Osteoblast (primary cell): ENCODE measurements around the gene DYNC1I1. TPM values are rescaled to one million over a fixed set of nuclear protein-coding genes. Genes with fewer than 3 reads are reported as not detected.
A peak's percentile ranks its signal among the peaks of the same experiment; 100 is the strongest.

Experiments
- DNase-seq: peaks from one replicate; pipeline ENCODE4 v3.0.0; 2011; ENCODE audit warnings: low spot score, mixed read lengths; ENCODE audit not compliant: insufficient read length; ENCODE audit errors: missing footprints
- H2AFZ ChIP-seq: 2 replicates; pipeline ENCODE4 v1.6.0; 2011; ENCODE audit warnings: mild to moderate bottlenecking, low read length
- H3K27ac ChIP-seq: 2 replicates; pipeline ENCODE4 v1.5.1; 2011; ENCODE audit warnings: mild to moderate bottlenecking, low read depth, low read length, moderate library complexity
- H3K27me3 ChIP-seq: 2 replicates; pipeline ENCODE4 v1.6.0; 2012; ENCODE audit warnings: mild to moderate bottlenecking, control low read depth, inconsistent platforms, low read length, moderate library complexity; ENCODE audit not compliant: insufficient read depth
- H3K36me3 ChIP-seq: 2 replicates; pipeline ENCODE4 v1.5.1; 2011; ENCODE audit warnings: mild to moderate bottlenecking, low read length, control low read depth, moderate library complexity; ENCODE audit not compliant: insufficient read depth
- H3K4me1 ChIP-seq: 2 replicates; pipeline ENCODE4 v1.5.1; 2011; ENCODE audit warnings: mild to moderate bottlenecking, low read length, control low read depth, moderate library complexity; ENCODE audit not compliant: insufficient read depth
- H3K4me2 ChIP-seq: 2 replicates; pipeline ENCODE4 v1.6.0; 2011; ENCODE audit warnings: mild to moderate bottlenecking, low read length; ENCODE audit not compliant: insufficient read depth
- H3K4me3 ChIP-seq: fragments of 200-600 bp; sonication (generic); 3 replicates; pipeline ENCODE4 v1.5.1; 2012; ENCODE audit warnings: mild to moderate bottlenecking, low read length, inconsistent platforms; ENCODE audit not compliant: insufficient read depth
- H3K79me2 ChIP-seq: 2 replicates; pipeline ENCODE4 v1.6.0; 2012; ENCODE audit warnings: mild to moderate bottlenecking, low read length, control low read depth, inconsistent platforms; ENCODE audit not compliant: insufficient read depth
- H3K9me3 ChIP-seq: 2 replicates; pipeline ENCODE4 v1.5.1; 2011; ENCODE audit warnings: low read depth, low read length, control low read depth
- H4K20me1 ChIP-seq: 2 replicates; pipeline ENCODE4 v1.6.0; 2012; ENCODE audit warnings: mild to moderate bottlenecking, low read length, control low read depth; ENCODE audit not compliant: insufficient read depth
- CTCF ChIP-seq: IDR thresholded peaks from 2 replicates; pipeline ENCODE4 v1.5.1; 2011; ENCODE audit warnings: mild to moderate bottlenecking, low read depth, low read length, moderate library complexity; ENCODE audit errors: extremely low read depth
- total RNA-seq: library from RNA; depleted of rRNA; stranded (reverse); fragments of >200 nt; gene quantifications from 2 replicates; pipeline ENCODE4 v1.2.3, GENCODE V29; 2012

The DYNC1I1 gene
- total RNA-seq, 1 donor: 2.2 TPM

- Histone ChIP-seq H3K4me1 (no peaks in the 10 kb centered on the region), H4K20me1 (no peaks in the 10 kb centered on the region), H3K79me2 (no peaks in the 10 kb centered on the region), H3K27me3 (no peaks in the 10 kb centered on the region), H2AFZ (no peak overlapping the region), H3K27ac (no peak overlapping the region), H3K36me3 (no peaks in the 10 kb centered on the region), H3K4me3 (no peak overlapping the region), H3K9me3 (no peaks in the 10 kb centered on the region), H3K4me2 (no peak overlapping the region)
- no peak for DNase-seq
- no peak for TF ChIP-seq CTCF
Observed at GRCh38 chr7:95766657-95767056, 5.7 kb upstream of the DYNC1I1 start.

DNA sequence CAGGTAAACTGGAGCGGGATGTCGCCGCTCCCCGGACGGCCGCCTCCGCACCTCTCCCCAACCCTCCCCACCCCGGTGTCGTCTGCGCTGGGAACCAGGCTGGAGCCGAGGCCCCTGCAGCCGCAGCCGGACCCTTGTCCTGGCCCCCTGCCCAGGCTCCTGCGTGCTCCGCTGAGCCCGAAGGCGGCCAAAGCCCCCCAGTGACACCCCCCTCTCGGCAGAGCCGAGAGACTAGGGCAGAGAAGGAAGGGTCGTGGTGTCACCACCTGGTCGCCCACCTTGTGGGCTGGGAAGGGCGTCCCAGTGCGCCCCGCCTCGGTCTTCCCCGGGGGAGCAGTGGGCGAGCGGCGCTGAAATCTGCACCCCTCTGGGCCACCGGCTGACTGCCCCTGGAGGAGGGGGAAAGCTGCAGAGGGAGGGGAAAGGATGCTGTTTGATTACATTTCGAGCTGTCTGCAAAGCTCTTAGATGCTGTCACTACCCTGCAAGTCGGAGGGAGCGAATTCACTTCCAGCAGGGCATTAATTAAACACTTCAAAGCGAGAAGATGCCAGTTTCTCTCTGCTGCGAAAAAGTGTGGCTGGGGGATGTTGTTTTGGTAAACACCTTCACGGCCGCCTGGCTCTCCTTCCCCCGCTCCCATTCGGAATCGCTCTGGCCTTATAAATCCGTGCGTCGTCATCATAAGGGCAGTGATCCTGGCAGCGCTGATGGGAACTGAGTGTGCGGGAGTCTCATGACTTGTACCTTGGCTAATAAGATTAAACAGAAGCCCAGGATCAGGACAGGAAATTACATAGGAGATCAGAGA is 622 bp downstream of the DYNC1I1 start:
- DNase-seq: peak; percentile 83
- H4K20me1 ChIP-seq: no peaks in the 10 kb centered on the region
- H3K36me3 ChIP-seq: no peaks in the 10 kb centered on the region
- peak overlapping the region; percentile 79 for H3K4me3 ChIP-seq
- H3K27me3 ChIP-seq: no peaks in the 10 kb centered on the region
- H2AFZ ChIP-seq: peak overlapping the region; percentile 87
- H3K27ac ChIP-seq: no peak overlapping the region
- peak overlapping the region; percentile 94 for H3K4me2 ChIP-seq
- no peaks in the 10 kb centered on the region for H3K79me2 ChIP-seq
- TF ChIP-seq CTCF: no peak
- H3K9me3 ChIP-seq: no peaks in the 10 kb centered on the region
- no peaks in the 10 kb centered on the region for H3K4me1 ChIP-seq

DNA sequence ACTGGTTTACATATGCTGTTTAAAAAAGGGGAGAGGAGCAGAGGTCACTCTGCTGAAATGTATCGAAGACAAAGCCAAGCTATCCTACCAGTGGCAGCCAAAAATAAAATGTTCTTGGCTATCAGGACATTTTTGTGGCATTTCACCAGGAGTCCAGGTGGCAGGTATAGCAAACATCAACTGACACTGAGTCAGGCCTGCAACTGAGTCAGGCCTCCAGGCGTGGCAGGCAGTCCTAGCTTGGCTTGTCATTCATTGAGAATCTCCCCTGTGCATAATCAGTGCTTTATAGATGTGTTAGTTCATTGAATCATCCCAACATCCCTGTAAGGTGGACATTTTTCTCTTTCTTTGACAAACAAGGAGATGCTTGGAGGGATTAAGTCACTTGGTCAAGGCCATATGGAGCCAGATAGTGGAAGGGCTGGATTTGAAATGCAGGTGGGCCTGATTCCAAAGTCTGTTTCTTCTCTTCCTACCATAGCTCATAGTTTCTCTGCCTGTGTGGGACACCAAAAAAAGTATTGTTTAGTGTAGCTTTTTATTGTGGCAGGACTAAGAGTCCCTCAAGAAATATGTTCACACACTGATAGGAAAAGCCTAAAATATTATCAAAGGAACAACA is 4.3 kb downstream of the DYNC1I1 start:
- H3K36me3 ChIP-seq: no peaks in the 10 kb centered on the region
- H3K4me1 ChIP-seq: no peaks in the 10 kb centered on the region
- DNase-seq: no peak
- no peak overlapping the region for H2AFZ ChIP-seq
- no peak overlapping the region for H3K4me2 ChIP-seq
- no peak overlapping the region for H3K4me3 ChIP-seq
- no peak overlapping the region for H3K27ac ChIP-seq
- H4K20me1 ChIP-seq: no peaks in the 10 kb centered on the region
- TF ChIP-seq CTCF: no peak
- H3K79me2 ChIP-seq: no peaks in the 10 kb centered on the region
- no peaks in the 10 kb centered on the region for H3K27me3 ChIP-seq
- H3K9me3 ChIP-seq: no peaks in the 10 kb centered on the region

DNA sequence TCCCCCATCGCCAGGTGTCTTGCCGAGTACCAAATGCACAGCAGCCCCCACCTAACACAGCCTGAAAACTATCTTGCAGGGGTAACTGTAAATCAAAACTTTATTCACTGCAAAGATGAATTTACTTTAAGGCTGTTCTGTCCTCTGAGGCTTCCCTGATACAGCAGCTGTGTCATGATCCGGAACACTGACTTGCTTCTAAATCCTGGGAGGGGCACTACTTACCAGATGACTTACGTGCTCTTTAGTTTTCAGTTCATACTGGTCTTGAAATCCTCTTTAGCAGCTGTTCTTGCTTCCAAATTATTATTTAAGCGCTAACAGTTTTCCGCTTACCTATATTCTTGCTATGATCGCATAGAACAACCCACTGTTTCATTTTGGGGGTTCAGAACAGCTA is 4.9 kb downstream of the DYNC1I1 start:
- no peak overlapping the region for H2AFZ ChIP-seq
- no peak for DNase-seq
- no peak for TF ChIP-seq CTCF
- H4K20me1 ChIP-seq: no peaks in the 10 kb centered on the region
- no peaks in the 10 kb centered on the region for H3K36me3 ChIP-seq
- no peak overlapping the region for H3K4me3 ChIP-seq
- H3K4me2 ChIP-seq: no peak overlapping the region
- H3K27me3 ChIP-seq: no peaks in the 10 kb centered on the region
- no peaks in the 10 kb centered on the region for H3K79me2 ChIP-seq
- H3K27ac ChIP-seq: no peak overlapping the region
- H3K4me1 ChIP-seq: no peaks in the 10 kb centered on the region
- H3K9me3 ChIP-seq: no peaks in the 10 kb centered on the region
